ENCODE results near the gene SLC24A5.

DNA sequence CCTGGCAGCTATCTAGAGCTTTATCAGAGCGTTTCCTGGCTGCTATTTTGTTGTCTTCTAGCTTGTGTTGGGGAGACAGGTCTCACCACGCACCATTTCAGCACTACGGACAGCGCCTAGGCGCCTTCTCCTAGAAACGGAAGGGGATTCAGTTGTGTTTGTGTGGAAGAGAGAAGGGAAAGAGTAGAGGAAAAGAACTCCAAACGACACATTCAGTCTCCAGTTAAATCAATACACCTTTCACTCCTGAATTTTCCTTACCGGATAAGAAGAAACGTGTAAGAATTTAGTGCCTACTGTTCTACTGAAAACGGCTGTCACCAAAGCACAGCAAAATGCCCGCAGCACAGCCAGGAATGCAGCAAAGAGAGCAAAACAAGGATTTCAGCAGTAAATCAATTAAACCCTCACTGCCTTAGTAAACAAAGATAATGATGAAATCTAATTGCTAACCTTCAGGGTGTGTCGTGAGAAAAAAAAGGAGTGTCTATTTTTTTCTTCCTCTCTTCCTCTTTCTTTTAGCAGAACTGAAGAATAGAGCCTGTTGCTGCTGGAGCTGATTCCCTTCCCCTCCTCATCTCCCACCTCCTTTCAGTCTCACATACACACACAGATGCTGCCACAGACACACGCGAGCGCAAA is 70.3 kb downstream of the SLC24A5 start:
- TF ChIP-seq POLR2A (IDR thresholded peaks at IDR 0.05) (no peak), POLR2AphosphoS5 (IDR thresholded peaks at IDR 0.05) (no peak)
- TF ChIP-seq, protein P1, sequence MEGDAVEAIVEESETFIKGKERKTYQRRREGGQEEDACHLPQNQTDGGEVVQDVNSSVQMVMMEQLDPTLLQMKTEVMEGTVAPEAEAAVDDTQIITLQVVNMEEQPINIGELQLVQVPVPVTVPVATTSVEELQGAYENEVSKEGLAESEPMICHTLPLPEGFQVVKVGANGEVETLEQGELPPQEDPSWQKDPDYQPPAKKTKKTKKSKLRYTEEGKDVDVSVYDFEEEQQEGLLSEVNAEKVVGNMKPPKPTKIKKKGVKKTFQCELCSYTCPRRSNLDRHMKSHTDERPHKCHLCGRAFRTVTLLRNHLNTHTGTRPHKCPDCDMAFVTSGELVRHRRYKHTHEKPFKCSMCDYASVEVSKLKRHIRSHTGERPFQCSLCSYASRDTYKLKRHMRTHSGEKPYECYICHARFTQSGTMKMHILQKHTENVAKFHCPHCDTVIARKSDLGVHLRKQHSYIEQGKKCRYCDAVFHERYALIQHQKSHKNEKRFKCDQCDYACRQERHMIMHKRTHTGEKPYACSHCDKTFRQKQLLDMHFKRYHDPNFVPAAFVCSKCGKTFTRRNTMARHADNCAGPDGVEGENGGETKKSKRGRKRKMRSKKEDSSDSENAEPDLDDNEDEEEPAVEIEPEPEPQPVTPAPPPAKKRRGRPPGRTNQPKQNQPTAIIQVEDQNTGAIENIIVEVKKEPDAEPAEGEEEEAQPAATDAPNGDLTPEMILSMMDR (IDR thresholded peaks at IDR 0.05), result no peak
